KMS-11 (cell line): Measurements from ENCODE around the gene MFAP3L.

Experiments
- H2AFZ ChIP-seq: fragments of 200-600 bp; sonication (generic); 2 replicates; pipeline ENCODE4 v1.6.1; 2016; ENCODE audit warnings: antibody characterized with exemption, mixed run types, low read depth
- H3K27ac ChIP-seq: fragments of 200-600 bp; sonication (generic); 2 replicates; pipeline ENCODE4 v1.6.1; 2016; ENCODE audit warnings: mild to moderate bottlenecking, mixed run types
- H3K27me3 ChIP-seq: fragments of 200-600 bp; sonication (generic); 2 replicates; pipeline ENCODE4 v1.6.1; 2017; ENCODE audit warnings: mild to moderate bottlenecking, low read depth, mixed run types, moderate library complexity; ENCODE audit not compliant: insufficient read depth
- H3K36me3 ChIP-seq: fragments of 200-600 bp; sonication (generic); 2 replicates; pipeline ENCODE4 v1.6.1; 2017; ENCODE audit warnings: mild to moderate bottlenecking, mixed run types; ENCODE audit not compliant: insufficient read depth
- H3K4me1 ChIP-seq: fragments of 200-600 bp; sonication (generic); 2 replicates; pipeline ENCODE4 v1.6.1; 2016; ENCODE audit warnings: mild to moderate bottlenecking, low read depth, mixed run types; ENCODE audit not compliant: poor library complexity, severe bottlenecking
- H3K4me2 ChIP-seq: fragments of 200-600 bp; sonication (generic); 2 replicates; pipeline ENCODE4 v1.7.0; 2016; ENCODE audit warnings: mild to moderate bottlenecking, mixed run types
- H3K4me3 ChIP-seq: fragments of 200-600 bp; sonication (generic); IDR thresholded peaks from 2 replicates; pipeline ENCODE4 v1.6.1; 2017; ENCODE audit warnings: low read depth, low read length, mixed read lengths; ENCODE audit not compliant: insufficient read depth
- H3K79me2 ChIP-seq: fragments of 200-600 bp; sonication (generic); 2 replicates; pipeline ENCODE4 v1.6.1; 2016; ENCODE audit warnings: low read depth, mixed run types; ENCODE audit not compliant: insufficient read depth
- H3K9ac ChIP-seq: fragments of 200-600 bp; sonication (generic); 2 replicates; pipeline ENCODE4 v1.6.1; 2016; ENCODE audit warnings: mild to moderate bottlenecking, mixed run types
- H4K20me1 ChIP-seq: fragments of 200-600 bp; sonication (generic); 2 replicates; pipeline ENCODE4 v1.6.1; 2016; ENCODE audit warnings: mild to moderate bottlenecking, mixed run types; ENCODE audit not compliant: insufficient read depth
- CTCF ChIP-seq: fragments of 200-600 bp; sonication (generic); conservative IDR thresholded peaks from 2 replicates; pipeline ENCODE4 v1.6.1; 2017; ENCODE audit warnings: low read depth, mild to moderate bottlenecking, antibody characterized with exemption, low read length, moderate library complexity, mixed read lengths

MFAP3L gene

GRCh38 chr4:170001011-170001744, 25.0 kb downstream of the MFAP3L start:
- H4K20me1 ChIP-seq: no peaks in the 10 kb centered on the region
- no peak overlapping the region for H2AFZ ChIP-seq
- H3K79me2 ChIP-seq: no peaks in the 10 kb centered on the region
- no peak for TF ChIP-seq CTCF
- no peaks in the 10 kb centered on the region for H3K27me3 ChIP-seq
- H3K4me1 ChIP-seq: peaks cover 17% of the 10 kb centered on the region
- no peaks in the 10 kb centered on the region for H3K36me3 ChIP-seq
- H3K4me3 ChIP-seq: no peak overlapping the region
- H3K4me2 ChIP-seq: peak overlapping the region; percentile 23
- 0 out of 2 replicates have a peak overlapping the region, but pooled peaks have one; percentile 2 for H3K27ac ChIP-seq
- H3K9ac ChIP-seq: no peak overlapping the region

- no peak for TF ChIP-seq CTCF
- no peak overlapping the region for H3K4me2 ChIP-seq
- no peaks in the 10 kb centered on the region for H4K20me1 ChIP-seq
- no peaks in the 10 kb centered on the region for H3K36me3 ChIP-seq
- H3K79me2 ChIP-seq: no peaks in the 10 kb centered on the region
- no peak overlapping the region for H2AFZ ChIP-seq
- H3K27me3 ChIP-seq: no peaks in the 10 kb centered on the region
- no peak overlapping the region for H3K27ac ChIP-seq
- H3K9ac ChIP-seq: no peak overlapping the region
- peaks cover 16% of the 10 kb centered on the region for H3K4me1 ChIP-seq
- H3K4me3 ChIP-seq: no peak overlapping the region
Observed at GRCh38 chr4:169999923-170000322, 26.3 kb downstream of the MFAP3L start.

GRCh38 chr4:169998981-169999380, 27.2 kb downstream of the MFAP3L start:
- TF ChIP-seq CTCF: no peak
- peaks cover 19% of the 10 kb centered on the region for H3K4me1 ChIP-seq
- no peak overlapping the region for H2AFZ ChIP-seq
- H4K20me1 ChIP-seq: no peaks in the 10 kb centered on the region
- no peak overlapping the region for H3K4me2 ChIP-seq
- no peaks in the 10 kb centered on the region for H3K27me3 ChIP-seq
- no peak overlapping the region for H3K9ac ChIP-seq
- no peak overlapping the region for H3K27ac ChIP-seq
- no peaks in the 10 kb centered on the region for H3K36me3 ChIP-seq
- no peak overlapping the region for H3K4me3 ChIP-seq
- no peaks in the 10 kb centered on the region for H3K79me2 ChIP-seq

- Histone ChIP-seq H2AFZ (no peak overlapping the region), H3K4me3 (no peak overlapping the region), H3K27ac (no peak overlapping the region), H4K20me1 (no peaks in the 10 kb centered on the region), H3K79me2 (no peaks in the 10 kb centered on the region), H3K4me1 (peaks cover 31% of the 10 kb centered on the region), H3K36me3 (no peaks in the 10 kb centered on the region), H3K27me3 (no peaks in the 10 kb centered on the region), H3K4me2 (no peak overlapping the region), H3K9ac (no peak overlapping the region)
- TF ChIP-seq CTCF: no peak
Observed at GRCh38 chr4:169996379-169997240, 29.6 kb downstream of the MFAP3L start.
